Testis (tissue), 3 donors: ENCODE results near the gene DNAJC13. TPM values are rescaled to one million over a fixed set of nuclear protein-coding genes. Genes with fewer than 3 reads are reported as not detected.

Source experiments
- DNase-seq: peaks from one replicate; pipeline ENCODE4 v3.0.0-alpha.2; 2019
- H3K27ac ChIP-seq, 2 donors: fragments of 200-600 bp; sonication (generic); one replicate each; pipeline ENCODE4 v1.5.1; 2019
- H3K27me3 ChIP-seq: fragments of 200-600 bp; sonication (generic); one replicate; pipeline ENCODE4 v1.5.1; 2019
- H3K36me3 ChIP-seq: fragments of 200-600 bp; sonication (generic); one replicate; pipeline ENCODE4 v1.5.1; 2017; ENCODE audit warnings: low read depth; ENCODE audit errors: missing control alignments
- H3K4me1 ChIP-seq: fragments of 200-600 bp; sonication (generic); one replicate; pipeline ENCODE4 v1.5.1; 2019
- H3K4me3 ChIP-seq, 2 donors: fragments of 200-600 bp; sonication (generic); one replicate each; pipeline ENCODE4 v1.5.1; 2017 to 2019
- H3K9me3 ChIP-seq: fragments of 200-600 bp; sonication (generic); one replicate; pipeline ENCODE4 v1.5.1; 2017
- CTCF ChIP-seq, 3 experiments: fragments of 450-650 bp in 2 of 3; fragments of 200-600 bp in 1 of 3; sonication (generic) in 1 of 3; IDR thresholded peaks; one replicate each; pipeline ENCODE4 v1.5.1; 2016 to 2019; ENCODE audit warnings: antibody characterized with exemption in 3 of 3, mild to moderate bottlenecking in 2 of 3, moderate library complexity in 1 of 3
- POLR2A ChIP-seq: fragments of 450-650 bp; IDR thresholded peaks from one replicate; pipeline ENCODE4 v1.6.1; 2017; ENCODE audit warnings: antibody characterized with exemption, mild to moderate bottlenecking, moderate library complexity
- WGBS, 2 donors: methylation state at CpG; one replicate each; pipeline ENCODE4 v1.1.5; 2018; 5-methylcytosine and 5-hydroxymethylcytosine counted together
- intact Hi-C: fragments of 100-400 bp; cut with DNase I; formaldehyde crosslinking; loops from one replicate; pipeline ENCODE4 v1.15.1; 2023; ENCODE audit warnings: low total_unique reads
- polyA plus RNA-seq: library from polyadenylated mRNA; stranded (reverse); fragments of 350-450 nt; fragmentation: Illumina TruSeq; extraction: RNeasy Lipid Tissue Mini Kit (QIAGEN cat#74804); gene quantifications from one replicate; pipeline ENCODE4 v1.2.3, GENCODE V29; 2014; ENCODE audit warnings: low read depth, low replicate concordance; ENCODE audit not compliant: insufficient read depth
- total RNA-seq, 2 donors: library from RNA; depleted of rRNA; stranded (reverse); fragments of >200 nt; gene quantifications; one replicate each; pipeline ENCODE4 v1.2.3, GENCODE V29; 2016

Gene DNAJC13
- total and polyA plus RNA-seq, 3 donors from 2014 or later = 16.8 to 54.4 (median 40.1) TPM

- intact Hi-C loops = no loop called here
- H3K4me1 ChIP-seq = peaks cover 23% of the 10 kb centered on the region
- TF ChIP-seq POLR2A = no peak
- TF ChIP-seq CTCF (IDR thresholded peaks at IDR 0.05) = no peak
- H3K27me3 ChIP-seq = no peaks in the 10 kb centered on the region
- H3K27ac ChIP-seq = peak overlapping the region; percentile 22 to 75
- no peaks in the 10 kb centered on the region for H3K9me3 ChIP-seq
- 25 to 38% methylated on average over 6 of the region's 6 CpGs for WGBS, 2 donors
- H3K36me3 ChIP-seq = no peaks in the 10 kb centered on the region
- peak; percentile 84 for DNase-seq
- no peak overlapping the region for H3K4me3 ChIP-seq
Observed at GRCh38 chr3:132448216-132448961, 31.1 kb downstream of the DNAJC13 start.

GRCh38 chr3:132456136-132456535 is 38.8 kb downstream of the DNAJC13 start:
- no peaks in the 10 kb centered on the region for H3K36me3 ChIP-seq
- intact Hi-C loops = no loop called here
- no peak overlapping the region for H3K4me3 ChIP-seq
- 93 to 97% methylated on average over 3 of the region's 3 CpGs for WGBS, 2 donors
- H3K9me3 ChIP-seq = no peaks in the 10 kb centered on the region
- no peaks in the 10 kb centered on the region for H3K27me3 ChIP-seq
- no peaks in the 10 kb centered on the region for H3K4me1 ChIP-seq
- TF ChIP-seq CTCF (IDR thresholded peaks at IDR 0.05) (no peak), POLR2A (no peak)
- H3K27ac ChIP-seq = no peak overlapping the region
- DNase-seq = no peak

GRCh38 chr3:132456571-132456970 is 39.3 kb downstream of the DNAJC13 start:
- intact Hi-C loops = no loop called here
- no peaks in the 10 kb centered on the region for H3K9me3 ChIP-seq
- no peaks in the 10 kb centered on the region for H3K27me3 ChIP-seq
- H3K4me3 ChIP-seq = no peak overlapping the region
- no peak overlapping the region for H3K27ac ChIP-seq
- H3K36me3 ChIP-seq = no peaks in the 10 kb centered on the region
- WGBS, 2 donors = 83 to 91% methylated on average over 3 of the region's 3 CpGs
- TF ChIP-seq POLR2A = no peak
- TF ChIP-seq CTCF (IDR thresholded peaks at IDR 0.05) = no peak
- no peaks in the 10 kb centered on the region for H3K4me1 ChIP-seq
- no peak for DNase-seq

- no peak overlapping the region for H3K27ac ChIP-seq
- no peaks in the 10 kb centered on the region for H3K9me3 ChIP-seq
- no peaks in the 10 kb centered on the region for H3K36me3 ChIP-seq
- no peaks in the 10 kb centered on the region for H3K4me1 ChIP-seq
- H3K4me3 ChIP-seq = no peak overlapping the region
- H3K27me3 ChIP-seq = no peaks in the 10 kb centered on the region
- TF ChIP-seq CTCF (IDR thresholded peaks at IDR 0.05) (no peak), POLR2A (no peak)
- DNase-seq = no peak
- whole genome bisulfite sequencing, 2 donors = 92 to 97% methylated on average over 1 of the region's 1 CpG
- intact Hi-C loops = no loop called here
Observed at GRCh38 chr3:132457286-132457685, 40.0 kb downstream of the DNAJC13 start.

GRCh38 chr3:132459551-132459950 is 42.2 kb downstream of the DNAJC13 start:
- 88 to 94% methylated on average over 3 of the region's 3 CpGs for WGBS, 2 donors

More at GRCh38 chr3:132459551-132459950, 42.2 kb downstream of the DNAJC13 start:
- no peaks in the 10 kb centered on the region for H3K27me3 ChIP-seq
- H3K4me3 ChIP-seq = no peak overlapping the region
- DNase-seq = no peak
- TF ChIP-seq POLR2A = no peak
- TF ChIP-seq CTCF (IDR thresholded peaks at IDR 0.05) = no peak
- intact Hi-C loops = no loop called here
- no peaks in the 10 kb centered on the region for H3K4me1 ChIP-seq
- H3K27ac ChIP-seq = no peak overlapping the region
- no peaks in the 10 kb centered on the region for H3K36me3 ChIP-seq
- H3K9me3 ChIP-seq = no peaks in the 10 kb centered on the region
